ENCODE measurements around the gene PLXNA4. TPM values are rescaled to one million over a fixed set of nuclear protein-coding genes. Genes with fewer than 3 reads are reported as not detected.

Gene PLXNA4
- total RNA-seq, 1 experiment from 2014 or later = not detected

DNA sequence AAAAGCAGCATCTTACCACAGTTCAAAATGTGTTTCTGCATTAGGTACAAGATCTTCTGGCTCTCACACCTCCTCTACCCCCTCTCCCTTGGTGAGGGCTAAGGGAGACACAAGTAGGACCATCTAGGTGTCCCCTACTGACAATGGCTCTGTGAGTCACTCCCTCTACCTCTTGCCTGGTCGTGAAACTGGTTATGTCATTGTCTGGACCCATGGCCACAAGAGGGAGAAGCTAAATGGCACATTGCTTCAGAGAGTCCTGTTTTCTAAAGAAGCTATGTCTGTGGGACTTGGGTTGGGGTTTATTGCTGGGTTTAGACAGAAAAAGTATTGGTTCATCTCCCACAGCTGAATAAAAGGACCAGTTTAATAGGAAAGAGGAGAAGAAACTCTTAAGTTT, 4.0 kb upstream of the PLXNA4 start:
- Histone ChIP-seq H3K4me2 (ENCODE audit: low read length) (no peak overlapping the region), H3K9me3 (ENCODE audit: control insufficient read depth in 1 of 2, insufficient read depth in 1 of 2, low read depth in 1 of 2, low read length in 2 of 2) (no peaks in the 10 kb centered on the region), H3K4me3 (replicated peaks in 1 of 2; ENCODE audit: low read depth in 1 of 2, low read length in 2 of 2) (no peak overlapping the region), H3K27me3 (ENCODE audit: insufficient read depth, low read length) (peaks cover 12% of the 10 kb centered on the region; the same call in 1 of the 2 replicates), H4K20me1 (ENCODE audit: insufficient read depth) (no peaks in the 10 kb centered on the region), H3K9me2 (ENCODE audit: insufficient read depth) (no peaks in the 10 kb centered on the region), H3K36me3 (ENCODE audit: control insufficient read depth in 1 of 2, insufficient read depth in 2 of 2, low read length in 2 of 2) (no peaks in the 10 kb centered on the region), H3K27ac (ENCODE audit: low read depth, low read length) (no peak overlapping the region), H3K9ac (ENCODE audit: low read length) (no peak overlapping the region), H3K4me1 (ENCODE audit: control insufficient read depth in 1 of 2, insufficient read depth in 2 of 2, low read length in 2 of 2) (no peaks in the 10 kb centered on the region), H3K79me2 (ENCODE audit: insufficient read depth, low read length) (no peaks in the 10 kb centered on the region), H2AFZ (ENCODE audit: low read depth, low read length, poor library complexity, severe bottlenecking) (no peak overlapping the region)
- TF ChIP-seq TCF7L2 (IDR thresholded peaks at IDR 0.05; ENCODE audit: borderline replicate concordance, extremely low read depth, insufficient read depth, insufficient read length) (no peak), CEBPB (IDR thresholded peaks at IDR 0.05; ENCODE audit: low read depth) (no peak), SRF (IDR thresholded peaks at IDR 0.05; ENCODE audit: low read depth) (no peak), ZNF274 (IDR thresholded peaks at IDR 0.05; ENCODE audit: low read depth, low read length) (no peak), CBX3 (IDR thresholded peaks at IDR 0.05; ENCODE audit: low read depth) (no peak), SP1 (IDR thresholded peaks at IDR 0.05; ENCODE audit: low read depth) (no peak), POLR2AphosphoS5 (IDR thresholded peaks at IDR 0.05; ENCODE audit: low read depth, low read length) (no peak)
- TF ChIP-seq, protein P1, sequence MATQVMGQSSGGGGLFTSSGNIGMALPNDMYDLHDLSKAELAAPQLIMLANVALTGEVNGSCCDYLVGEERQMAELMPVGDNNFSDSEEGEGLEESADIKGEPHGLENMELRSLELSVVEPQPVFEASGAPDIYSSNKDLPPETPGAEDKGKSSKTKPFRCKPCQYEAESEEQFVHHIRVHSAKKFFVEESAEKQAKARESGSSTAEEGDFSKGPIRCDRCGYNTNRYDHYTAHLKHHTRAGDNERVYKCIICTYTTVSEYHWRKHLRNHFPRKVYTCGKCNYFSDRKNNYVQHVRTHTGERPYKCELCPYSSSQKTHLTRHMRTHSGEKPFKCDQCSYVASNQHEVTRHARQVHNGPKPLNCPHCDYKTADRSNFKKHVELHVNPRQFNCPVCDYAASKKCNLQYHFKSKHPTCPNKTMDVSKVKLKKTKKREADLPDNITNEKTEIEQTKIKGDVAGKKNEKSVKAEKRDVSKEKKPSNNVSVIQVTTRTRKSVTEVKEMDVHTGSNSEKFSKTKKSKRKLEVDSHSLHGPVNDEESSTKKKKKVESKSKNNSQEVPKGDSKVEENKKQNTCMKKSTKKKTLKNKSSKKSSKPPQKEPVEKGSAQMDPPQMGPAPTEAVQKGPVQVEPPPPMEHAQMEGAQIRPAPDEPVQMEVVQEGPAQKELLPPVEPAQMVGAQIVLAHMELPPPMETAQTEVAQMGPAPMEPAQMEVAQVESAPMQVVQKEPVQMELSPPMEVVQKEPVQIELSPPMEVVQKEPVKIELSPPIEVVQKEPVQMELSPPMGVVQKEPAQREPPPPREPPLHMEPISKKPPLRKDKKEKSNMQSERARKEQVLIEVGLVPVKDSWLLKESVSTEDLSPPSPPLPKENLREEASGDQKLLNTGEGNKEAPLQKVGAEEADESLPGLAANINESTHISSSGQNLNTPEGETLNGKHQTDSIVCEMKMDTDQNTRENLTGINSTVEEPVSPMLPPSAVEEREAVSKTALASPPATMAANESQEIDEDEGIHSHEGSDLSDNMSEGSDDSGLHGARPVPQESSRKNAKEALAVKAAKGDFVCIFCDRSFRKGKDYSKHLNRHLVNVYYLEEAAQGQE (IDR thresholded peaks at IDR 0.05; ENCODE audit: low read depth) = no peak
- intact Hi-C loops (cut with micrococcal nuclease) = loop anchor here (1.0 to 10.0 kb wide), 5 partner anchors 262 to 1435 kb away; no protein-coding TSS in a partner anchor
- CTCF ChIA-PET = interaction anchor here (0.7 to 2.2 kb wide), 14 partner anchors 25 to 1274 kb away, joined by 3 to 21 read pairs (median 5); no protein-coding TSS in a partner anchor
- no peak for DNase-seq (ENCODE audit: low read depth, low spot score)
- BruUV-seq (replicated peaks) = no TSS peak
- ATAC-seq = peak; percentile 58
- RAD21 ChIA-PET (ENCODE audit: low non-redundant PET in 1 of 2, low total read pairs in 2 of 2, uncharacterized antibody in 2 of 2, unreplicated experiment in 2 of 2) = interaction anchor here (0.7 to 1.4 kb wide), 6 partner anchors 62 to 891 kb away, joined by 3 to 9 read pairs (median 4); no protein-coding TSS in a partner anchor
- POLR2A ChIA-PET = no interaction called here
